Right atrium auricular region (tissue), 2 donors: ENCODE data around the gene JAKMIP2. TPM values are rescaled to one million over a fixed set of nuclear protein-coding genes. Genes with fewer than 3 reads are reported as not detected.

Experiments used
- DNase-seq: peaks from one replicate; pipeline ENCODE4 v3.0.0-alpha.2; 2019; ENCODE audit warnings: low spot score
- H3K27ac ChIP-seq, 2 donors: fragments of 200-600 bp; sonication (generic); 1 replicate in 1 of 2; 2 replicates in 1 of 2; pipeline ENCODE4 v1.5.1; 2016 to 2019
- H3K27me3 ChIP-seq, 2 donors: fragments of 200-600 bp; sonication (generic); one replicate each; pipeline versions ENCODE4 v1.5.1 to v1.6.0; 2017 to 2019
- H3K36me3 ChIP-seq: fragments of 200-600 bp; sonication (generic); one replicate; pipeline ENCODE4 v1.5.1; 2016
- H3K4me1 ChIP-seq, 2 donors: fragments of 200-600 bp; sonication (generic); one replicate each; pipeline versions ENCODE4 v1.5.1 to v1.6.0; 2017 to 2019
- H3K4me3 ChIP-seq, 2 donors: fragments of 200-600 bp; sonication (generic); 1 replicate in 1 of 2; 2 replicates in 1 of 2; pipeline ENCODE4 v1.5.1; 2017 to 2019; ENCODE audit warnings: mild to moderate bottlenecking in 1 of 2, moderate library complexity in 1 of 2
- H3K9me3 ChIP-seq, 2 donors: fragments of 200-600 bp; sonication (generic); one replicate each; pipeline ENCODE4 v1.5.1; 2019
- total RNA-seq, 2 donors: library from RNA; depleted of rRNA; stranded (reverse); fragments of >200 nt; gene quantifications; one replicate each; pipeline ENCODE4 v1.1.0, GENCODE V29; 2016
- TF ChIP-seq, protein P1 (sequence below), 2 donors: fragments of 200-600 bp; sonication (generic); IDR thresholded peaks; one replicate each; pipeline ENCODE4 v1.5.1; 2019; ENCODE audit warnings: antibody characterized with exemption in 2 of 2

Gene JAKMIP2
- total RNA-seq, 2 donors from 2014 or later = 0.16 to 0.33 TPM

DNA sequence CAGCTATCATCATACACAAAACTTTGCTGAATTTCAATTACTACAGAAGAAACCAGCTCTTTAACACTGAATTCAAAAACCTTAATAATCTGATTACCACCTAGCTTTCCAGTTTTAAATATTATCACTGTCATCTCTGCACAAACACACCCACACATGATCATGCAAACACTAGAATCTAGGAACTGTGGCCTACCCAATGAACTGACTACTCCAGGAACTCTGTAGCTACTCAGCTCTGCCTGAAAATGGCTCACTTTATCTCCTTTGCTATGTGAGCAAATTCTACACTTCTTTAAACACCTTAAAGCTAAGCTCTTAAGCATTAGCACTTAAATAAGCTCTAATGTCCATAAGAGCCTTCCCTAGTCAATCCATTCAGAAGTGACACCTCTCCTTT is 149.4 kb downstream of the JAKMIP2 start:
- DNase-seq = no peak
- Histone ChIP-seq H3K4me1 (no peaks in the 10 kb centered on the region), H3K27me3 (no peaks in the 10 kb centered on the region), H3K36me3 (no peaks in the 10 kb centered on the region), H3K9me3 (no peaks in the 10 kb centered on the region), H3K4me3 (no peak overlapping the region), H3K27ac (no peak overlapping the region)
- TF ChIP-seq, protein P1, sequence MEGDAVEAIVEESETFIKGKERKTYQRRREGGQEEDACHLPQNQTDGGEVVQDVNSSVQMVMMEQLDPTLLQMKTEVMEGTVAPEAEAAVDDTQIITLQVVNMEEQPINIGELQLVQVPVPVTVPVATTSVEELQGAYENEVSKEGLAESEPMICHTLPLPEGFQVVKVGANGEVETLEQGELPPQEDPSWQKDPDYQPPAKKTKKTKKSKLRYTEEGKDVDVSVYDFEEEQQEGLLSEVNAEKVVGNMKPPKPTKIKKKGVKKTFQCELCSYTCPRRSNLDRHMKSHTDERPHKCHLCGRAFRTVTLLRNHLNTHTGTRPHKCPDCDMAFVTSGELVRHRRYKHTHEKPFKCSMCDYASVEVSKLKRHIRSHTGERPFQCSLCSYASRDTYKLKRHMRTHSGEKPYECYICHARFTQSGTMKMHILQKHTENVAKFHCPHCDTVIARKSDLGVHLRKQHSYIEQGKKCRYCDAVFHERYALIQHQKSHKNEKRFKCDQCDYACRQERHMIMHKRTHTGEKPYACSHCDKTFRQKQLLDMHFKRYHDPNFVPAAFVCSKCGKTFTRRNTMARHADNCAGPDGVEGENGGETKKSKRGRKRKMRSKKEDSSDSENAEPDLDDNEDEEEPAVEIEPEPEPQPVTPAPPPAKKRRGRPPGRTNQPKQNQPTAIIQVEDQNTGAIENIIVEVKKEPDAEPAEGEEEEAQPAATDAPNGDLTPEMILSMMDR (IDR thresholded peaks at IDR 0.05) = no peak

DNA sequence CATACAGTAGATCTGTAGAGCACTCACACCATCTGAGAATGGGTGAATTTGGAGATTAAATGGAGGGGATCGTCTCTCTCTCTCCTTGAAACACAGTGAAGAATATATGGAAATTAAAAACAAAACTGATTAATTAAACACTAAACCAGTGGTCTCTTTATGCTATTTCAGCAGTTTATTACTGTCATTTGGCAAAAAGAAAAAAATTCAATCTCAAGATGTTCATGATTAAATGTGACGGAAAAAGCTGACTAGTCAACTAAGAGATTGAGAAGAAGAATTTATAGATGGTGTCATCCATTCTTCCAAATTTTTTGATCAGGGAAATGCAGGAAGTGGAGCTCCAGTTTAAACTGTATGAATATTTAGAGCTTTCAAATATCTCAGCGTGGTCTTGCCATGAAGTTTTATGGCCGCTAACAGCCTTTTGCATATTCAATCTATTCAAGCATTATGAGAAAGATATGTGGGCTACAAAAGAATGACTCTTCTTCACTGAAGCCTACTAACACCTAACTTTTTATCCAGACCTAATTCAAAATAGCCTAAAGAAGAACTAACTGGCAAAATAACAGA is 151.0 kb downstream of the JAKMIP2 start:
- H3K4me3 ChIP-seq = no peak overlapping the region
- TF ChIP-seq, protein P1 (IDR thresholded peaks at IDR 0.05) = no peak
- H3K36me3 ChIP-seq = no peaks in the 10 kb centered on the region
- H3K9me3 ChIP-seq = no peaks in the 10 kb centered on the region
- no peak for DNase-seq
- H3K27me3 ChIP-seq = no peaks in the 10 kb centered on the region
- no peaks in the 10 kb centered on the region for H3K4me1 ChIP-seq
- H3K27ac ChIP-seq = no peak overlapping the region

DNA sequence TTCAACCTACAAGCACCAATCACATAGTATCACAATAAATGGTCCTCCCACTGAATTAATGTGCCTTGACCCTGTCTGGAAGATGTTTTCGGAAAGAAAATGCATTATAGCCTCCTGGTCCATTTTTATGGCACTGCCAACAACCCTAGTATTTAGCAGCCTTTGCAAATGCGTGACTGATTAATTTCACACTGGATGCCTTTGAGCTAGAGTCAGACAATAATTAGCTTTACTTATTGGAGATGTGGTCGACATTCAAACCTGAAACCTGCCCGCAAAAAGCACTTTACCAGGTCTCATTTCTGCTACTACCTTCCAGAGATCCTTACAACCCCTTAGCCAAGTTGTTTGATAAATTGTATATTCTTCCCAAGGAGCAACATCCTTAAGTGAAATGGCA is 153.3 kb downstream of the JAKMIP2 start:
- no peak for DNase-seq
- Histone ChIP-seq H3K27me3 (no peaks in the 10 kb centered on the region), H3K4me1 (no peaks in the 10 kb centered on the region), H3K27ac (no peak overlapping the region), H3K4me3 (no peak overlapping the region), H3K36me3 (no peaks in the 10 kb centered on the region), H3K9me3 (no peaks in the 10 kb centered on the region)
- TF ChIP-seq, protein P1 (IDR thresholded peaks at IDR 0.05) = no peak

DNA sequence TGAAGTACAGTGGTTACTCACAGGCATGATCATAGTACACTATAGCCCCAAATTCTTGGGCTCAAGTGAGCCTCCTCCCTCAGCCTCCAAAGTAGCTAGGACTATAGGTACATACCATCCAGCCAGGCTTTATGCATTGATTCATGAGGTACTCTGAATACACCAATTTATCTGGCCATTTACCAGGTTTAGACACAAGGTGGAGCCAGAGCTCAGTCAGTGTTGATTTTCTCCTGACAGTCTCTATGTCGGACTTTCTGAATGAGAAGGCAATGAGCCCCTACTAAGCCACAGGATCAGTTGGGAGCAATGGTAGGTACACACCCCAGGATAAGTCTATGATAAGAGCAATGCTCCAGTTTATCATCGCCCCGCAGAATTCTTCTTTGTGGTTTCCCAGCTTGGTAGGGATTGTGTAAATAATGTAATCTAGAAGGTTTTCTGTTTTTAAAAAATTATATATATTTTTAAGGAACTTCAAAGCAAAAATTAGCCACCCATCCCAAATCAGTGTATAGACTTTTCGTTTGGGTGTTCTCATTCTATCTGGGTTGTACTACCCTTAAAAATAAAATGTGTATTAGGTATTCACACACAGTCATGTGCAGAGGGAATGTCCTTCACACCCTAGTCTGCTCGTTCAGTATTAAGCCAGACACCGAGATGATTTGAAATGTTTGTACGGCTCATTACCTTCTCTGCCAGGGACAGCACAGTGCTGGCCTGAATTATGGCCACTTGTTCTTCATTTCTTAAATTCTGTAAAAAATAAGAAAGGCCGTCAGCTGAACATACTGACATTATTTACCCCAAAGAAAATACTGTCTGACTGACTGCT is 154.3 kb downstream of the JAKMIP2 start:
- Histone ChIP-seq H3K27me3 (no peaks in the 10 kb centered on the region), H3K27ac (no peak overlapping the region), H3K4me3 (no peak overlapping the region), H3K36me3 (no peaks in the 10 kb centered on the region), H3K4me1 (no peaks in the 10 kb centered on the region), H3K9me3 (no peaks in the 10 kb centered on the region)
- DNase-seq = no peak
- TF ChIP-seq, protein P1 (IDR thresholded peaks at IDR 0.05) = peak; percentile 59 to 85

DNA sequence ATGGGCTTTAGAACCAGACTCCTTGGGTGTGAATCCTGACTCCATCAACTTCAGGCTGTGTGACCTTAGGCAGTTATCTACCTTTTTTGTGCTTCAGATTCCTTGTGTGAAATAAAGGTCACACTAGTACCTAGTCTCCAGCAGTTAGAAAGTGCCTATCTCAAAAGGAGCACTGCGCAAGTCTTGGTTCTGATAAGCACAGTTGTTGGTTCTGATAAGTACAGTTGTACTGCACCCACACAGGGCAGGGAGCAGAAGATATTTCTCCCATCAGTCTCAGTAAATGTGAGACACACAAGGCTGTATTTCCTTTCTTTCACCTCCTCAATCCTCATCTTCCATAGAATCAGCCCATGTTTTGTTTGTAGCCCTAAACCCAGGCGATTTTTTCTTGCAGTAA is 156.1 kb downstream of the JAKMIP2 start:
- TF ChIP-seq, protein P1 (IDR thresholded peaks at IDR 0.05) = no peak
- no peaks in the 10 kb centered on the region for H3K9me3 ChIP-seq

More for the DNA sequence above, 156.1 kb downstream of the JAKMIP2 start:
- H3K27me3 ChIP-seq = no peaks in the 10 kb centered on the region
- no peak for DNase-seq
- no peaks in the 10 kb centered on the region for H3K4me1 ChIP-seq
- no peaks in the 10 kb centered on the region for H3K36me3 ChIP-seq
- H3K27ac ChIP-seq = no peak overlapping the region
- no peak overlapping the region for H3K4me3 ChIP-seq
